Stimulated activated CD4-positive, alpha-beta T cell treated with anti-CD3 and anti-CD28 coated beads, Interleukin-12 subunit alpha, Interleukin-12 subunit beta, amount 100 ng/mL, for 4 hours (primary cell): ENCODE results near the gene ACTN4.

ENCODE experiments used
- DNase-seq: peaks from one replicate; pipeline ENCODE4 v3.0.0-alpha.2; 2020

Gene ACTN4

DNA sequence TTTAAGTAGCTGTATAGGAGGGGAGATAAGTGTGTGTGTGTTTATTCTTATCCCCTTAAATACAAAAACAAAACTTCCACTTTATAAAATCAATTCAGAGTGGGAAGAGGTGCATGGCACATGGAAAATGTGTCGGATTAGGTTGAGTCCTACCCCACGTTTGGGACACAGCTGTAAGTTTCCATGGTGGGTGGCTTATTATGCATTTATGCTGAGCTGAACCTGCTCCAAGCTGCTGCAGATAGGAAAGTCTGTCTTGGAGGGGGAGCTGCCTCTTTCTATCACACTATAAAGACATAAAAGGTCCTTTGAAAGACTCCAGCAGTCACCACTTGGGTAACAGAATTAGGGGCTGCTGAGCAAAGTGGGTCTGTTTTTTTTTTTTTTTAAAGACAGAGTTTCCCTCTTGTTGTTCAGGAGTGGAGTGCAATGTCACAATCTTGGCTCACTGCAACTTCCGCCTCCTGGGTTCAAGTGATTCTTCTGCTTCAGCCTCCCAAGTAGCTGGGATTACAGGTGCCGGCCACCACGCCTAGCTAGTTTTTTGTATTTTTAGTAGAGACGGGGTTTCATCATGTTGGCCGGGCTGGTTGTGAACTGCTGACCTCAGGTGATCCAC is 15.2 kb downstream of the ACTN4 start:
- DNase-seq = no peak

DNA sequence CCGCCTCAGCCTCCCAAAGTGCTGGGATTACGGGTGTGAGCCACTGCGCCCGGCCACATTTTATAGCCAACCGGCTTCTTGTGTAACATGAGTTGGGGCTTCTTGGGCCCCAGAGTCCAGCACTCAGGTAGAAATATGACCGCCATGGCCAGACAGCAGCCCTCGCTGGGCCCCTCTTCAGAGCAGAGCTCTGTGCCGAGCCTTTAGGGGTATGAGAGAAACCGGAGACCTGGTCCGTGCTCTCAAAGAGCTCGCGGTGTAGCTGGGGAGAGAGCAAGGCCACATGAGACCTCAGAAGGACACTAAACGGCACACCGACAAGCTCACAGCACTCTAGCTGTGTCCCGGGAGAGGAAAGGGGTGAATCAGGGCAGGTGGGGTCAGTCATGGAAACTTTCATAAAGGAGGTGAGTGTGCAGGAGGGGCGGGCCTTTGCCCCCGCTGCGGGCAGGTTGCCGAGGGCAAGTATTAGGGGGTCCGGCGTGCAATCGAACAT is 15.8 kb downstream of the ACTN4 start:
- no peak for DNase-seq

DNA sequence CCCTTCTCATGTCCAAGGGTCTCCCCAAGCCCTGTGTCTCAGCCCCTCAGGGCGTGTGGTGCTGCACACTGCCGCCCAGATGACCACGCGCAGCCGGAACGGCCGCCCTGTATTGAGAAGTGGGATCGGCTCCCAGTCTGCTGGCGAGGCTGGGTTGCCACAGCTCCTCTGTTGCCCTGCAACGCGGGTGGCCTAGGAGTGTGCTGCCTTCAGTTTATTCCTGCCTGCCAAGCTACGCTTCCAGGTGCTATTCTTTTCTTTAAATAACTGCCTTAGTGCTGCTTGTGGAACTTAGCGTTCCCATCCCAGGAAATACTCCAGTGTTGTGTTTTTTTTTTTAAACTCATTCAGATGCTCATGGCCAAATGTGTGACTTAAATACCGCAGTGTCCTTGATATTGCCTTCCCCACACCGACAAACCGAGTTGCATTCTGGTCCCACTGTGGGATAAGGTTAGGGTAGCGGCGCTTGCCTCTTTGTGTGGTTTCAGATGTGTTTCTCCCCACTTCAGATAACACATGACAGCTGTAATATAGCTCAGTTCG is 16.6 kb downstream of the ACTN4 start:
- no peak for DNase-seq

DNA sequence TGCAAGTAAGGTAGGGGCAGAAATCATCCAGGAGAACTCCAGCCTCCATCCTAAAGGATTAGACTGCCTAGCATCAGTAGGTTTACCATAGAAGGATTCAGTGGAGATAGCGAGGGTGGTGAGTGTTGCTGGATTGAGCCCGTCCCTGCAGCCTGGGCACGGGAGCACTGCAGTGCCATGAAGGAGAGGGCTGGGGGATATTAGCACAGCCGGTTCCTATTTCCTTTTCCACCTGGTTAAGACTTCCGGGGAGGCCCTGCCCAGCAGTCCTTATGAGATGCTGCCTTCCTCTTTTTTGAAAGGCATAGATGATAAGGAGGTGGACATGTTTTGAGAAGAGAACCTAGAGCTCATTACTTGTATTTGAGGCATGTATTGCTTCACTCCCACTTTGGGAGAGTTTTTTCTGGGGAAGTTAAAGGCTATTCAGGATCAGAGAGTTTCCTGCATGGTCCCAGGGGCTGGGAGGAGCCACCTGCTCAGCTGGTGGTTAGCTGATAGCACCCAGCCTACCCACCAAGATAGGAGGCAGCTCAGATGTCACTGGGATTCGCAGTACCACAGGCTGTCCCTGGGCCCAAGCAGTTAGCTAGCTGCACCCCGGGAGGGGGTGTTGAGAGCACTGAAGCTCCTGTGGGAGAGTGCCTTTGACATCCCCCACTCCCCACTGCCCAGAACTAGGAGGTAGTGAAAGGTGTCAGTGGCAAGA is 17.2 kb downstream of the ACTN4 start:
- DNase-seq = no peak

DNA sequence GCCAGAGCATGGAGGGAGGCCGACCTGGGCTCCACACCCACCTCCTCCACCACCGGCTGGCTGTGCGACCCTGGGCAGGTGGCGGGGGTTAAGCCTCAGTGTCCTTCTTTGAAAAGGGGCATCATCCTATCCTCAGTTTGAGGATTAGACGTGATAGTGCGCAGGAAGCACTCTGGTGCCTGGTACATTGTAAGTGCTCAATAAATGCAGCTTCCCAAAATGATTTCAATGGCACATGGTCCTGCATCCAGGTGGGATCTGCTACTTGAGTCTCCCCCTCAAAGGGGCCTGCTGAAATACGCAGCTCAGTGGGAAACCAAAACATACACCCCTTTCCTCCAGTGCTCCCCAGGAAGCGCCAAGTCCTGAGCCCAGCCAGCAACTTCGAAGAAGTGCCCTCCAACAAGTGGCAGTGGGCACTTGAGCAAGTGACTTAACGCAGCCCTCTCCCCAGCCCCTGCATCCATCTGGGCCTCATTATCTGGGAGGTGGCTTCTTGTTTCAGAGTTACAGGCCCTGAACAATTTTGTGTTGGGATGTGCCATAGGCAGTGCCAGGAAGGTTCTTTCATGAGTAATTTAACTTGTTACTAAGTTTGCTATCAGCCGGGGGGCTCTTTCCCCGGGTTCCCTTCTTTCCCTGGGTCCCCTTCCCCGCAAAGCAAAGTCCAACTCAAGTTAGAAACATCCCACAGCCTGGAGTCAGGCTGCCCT is 17.9 kb downstream of the ACTN4 start:
- DNase-seq = no peak

DNA sequence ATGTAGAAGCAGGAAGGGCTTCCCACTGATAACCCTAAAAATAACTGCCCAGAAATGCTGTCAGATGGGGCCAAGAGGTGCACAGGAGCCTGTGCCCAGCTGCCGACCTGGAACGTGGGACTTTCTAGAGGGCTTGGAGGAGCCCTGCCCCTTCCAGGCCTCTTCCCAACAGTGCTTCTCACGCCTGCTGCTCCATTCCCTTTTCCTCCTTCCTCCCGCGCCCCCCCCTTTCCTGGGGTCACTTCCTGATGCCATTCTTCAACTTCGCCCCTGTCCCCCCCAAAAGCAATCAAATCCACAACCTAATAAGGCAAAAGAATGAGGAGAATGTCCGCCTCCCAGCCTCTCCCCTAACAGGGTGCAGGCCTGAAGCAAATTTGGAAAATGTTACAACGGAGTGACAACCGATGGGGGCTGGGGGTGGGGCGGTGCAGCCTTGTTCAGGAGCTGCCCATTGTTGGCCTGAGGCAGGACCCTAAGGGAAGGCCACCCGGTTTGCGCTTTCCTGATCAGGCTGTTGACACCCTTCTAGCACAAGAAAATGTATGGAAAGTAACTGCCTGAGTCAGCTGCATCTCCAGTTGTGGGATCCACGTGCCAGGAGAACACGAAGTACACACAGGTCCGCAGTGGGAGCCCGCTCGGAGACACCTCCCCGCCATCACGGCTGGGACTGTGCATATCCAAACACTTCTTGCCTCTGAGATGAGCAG is 18.7 kb downstream of the ACTN4 start:
- no peak for DNase-seq

DNA sequence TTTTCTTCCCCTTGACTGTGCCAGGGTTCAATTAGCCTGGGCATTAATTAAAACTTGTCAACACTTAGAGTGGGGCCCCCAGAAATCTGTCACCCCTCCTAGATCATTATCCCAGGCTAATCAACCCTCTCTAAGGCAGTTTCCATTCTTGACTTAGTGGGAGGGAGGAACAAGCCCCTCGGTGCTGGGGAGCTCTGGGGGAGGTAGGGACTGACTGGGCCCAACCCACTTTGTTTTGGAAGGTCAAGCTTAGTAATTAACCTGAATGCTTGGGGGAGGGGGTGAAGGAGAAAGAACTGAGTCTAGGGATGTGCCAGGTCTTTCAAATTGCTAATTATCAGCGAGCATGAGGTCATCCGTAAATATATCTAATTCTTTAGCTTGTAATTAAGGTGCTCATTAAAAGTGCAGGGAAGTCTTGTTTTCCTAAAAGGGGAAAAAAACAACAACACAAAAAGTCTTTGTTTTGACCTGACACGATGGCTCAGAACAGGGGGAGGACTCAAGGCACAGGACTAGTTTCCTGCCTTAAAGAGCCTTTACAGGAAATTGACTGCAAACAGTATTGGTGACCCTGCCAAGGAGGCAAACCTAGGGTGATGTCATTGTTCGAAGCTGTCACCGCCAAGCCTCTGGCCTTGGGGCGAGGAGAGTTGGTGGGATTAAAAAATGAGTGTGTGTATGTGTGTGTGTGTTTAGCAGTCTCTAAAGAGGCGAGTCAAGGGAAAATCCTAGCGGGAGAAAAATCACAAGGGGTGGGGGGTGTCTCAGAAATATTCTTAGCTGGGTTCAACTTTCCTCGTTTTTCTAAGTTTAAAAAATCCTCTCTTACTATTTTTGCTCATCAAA is 19.4 kb downstream of the ACTN4 start:
- no peak for DNase-seq

DNA sequence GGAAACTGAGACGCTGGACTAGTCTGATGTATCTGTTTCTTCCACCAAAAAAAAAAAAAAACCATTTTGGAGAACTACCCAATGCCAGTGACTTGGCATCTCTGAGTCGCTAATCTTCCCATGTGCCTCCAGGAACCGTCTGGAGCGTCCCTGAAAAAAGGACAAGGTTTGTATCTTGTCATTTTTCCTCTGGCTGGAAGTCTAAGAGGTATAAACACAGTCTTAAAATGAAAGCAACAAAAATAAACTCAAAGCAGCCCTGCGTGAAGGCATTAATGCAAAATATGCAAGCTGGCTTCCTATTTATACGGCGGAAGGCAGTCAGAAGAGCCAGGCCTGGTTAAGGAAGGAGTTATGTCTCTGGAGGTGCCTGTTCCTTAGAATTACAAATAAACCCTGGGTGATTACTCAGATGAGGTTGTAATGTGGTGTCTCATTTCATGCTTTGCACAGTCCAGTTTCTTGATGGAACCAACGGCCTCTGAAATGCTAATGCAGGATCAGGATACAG is 20.3 kb downstream of the ACTN4 start:
- DNase-seq = no peak

DNA sequence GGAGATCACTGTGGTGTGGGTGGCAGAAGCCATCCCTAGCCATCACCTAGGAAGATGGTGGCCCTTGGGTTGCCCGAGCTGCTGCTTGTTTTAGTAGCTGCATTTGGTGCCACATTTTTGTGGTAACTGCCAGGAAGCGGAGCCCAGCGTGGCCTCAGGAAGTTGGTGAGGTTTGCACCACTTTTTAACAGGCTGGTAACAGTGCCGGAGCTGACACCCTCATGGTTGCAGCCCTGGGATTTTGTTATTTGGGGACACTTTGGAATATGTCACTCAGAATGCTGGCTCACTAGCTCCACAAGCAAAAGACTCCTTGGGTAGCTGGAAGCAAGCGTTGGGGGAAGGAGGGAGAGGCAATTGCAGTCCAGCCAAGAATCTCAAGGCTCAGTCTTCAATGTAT is 22.1 kb downstream of the ACTN4 start:
- DNase-seq = no peak

DNA sequence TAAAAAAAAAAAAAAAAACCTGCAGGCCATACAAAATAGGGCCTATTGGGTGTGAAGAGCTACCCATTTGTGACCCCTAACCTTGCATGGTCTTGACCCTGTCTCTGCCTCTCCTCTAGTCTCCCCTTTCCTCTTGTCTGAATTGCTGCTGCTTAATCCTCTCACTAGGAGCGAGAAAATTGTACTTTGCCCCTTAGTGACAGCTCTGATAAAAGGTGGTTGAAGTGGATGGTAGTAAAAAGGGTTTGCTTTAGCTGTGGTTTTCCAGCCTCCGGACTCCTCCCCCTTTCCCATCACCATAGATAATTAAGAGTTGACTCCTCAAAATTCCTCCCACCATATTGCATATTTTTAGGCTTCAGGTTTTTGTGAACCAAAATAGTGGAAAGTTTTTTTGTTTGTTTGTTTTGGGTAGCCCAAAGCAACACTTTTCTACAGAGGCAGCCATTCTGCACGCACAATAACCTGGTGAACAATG is 23.5 kb downstream of the ACTN4 start:
- no peak for DNase-seq

DNA sequence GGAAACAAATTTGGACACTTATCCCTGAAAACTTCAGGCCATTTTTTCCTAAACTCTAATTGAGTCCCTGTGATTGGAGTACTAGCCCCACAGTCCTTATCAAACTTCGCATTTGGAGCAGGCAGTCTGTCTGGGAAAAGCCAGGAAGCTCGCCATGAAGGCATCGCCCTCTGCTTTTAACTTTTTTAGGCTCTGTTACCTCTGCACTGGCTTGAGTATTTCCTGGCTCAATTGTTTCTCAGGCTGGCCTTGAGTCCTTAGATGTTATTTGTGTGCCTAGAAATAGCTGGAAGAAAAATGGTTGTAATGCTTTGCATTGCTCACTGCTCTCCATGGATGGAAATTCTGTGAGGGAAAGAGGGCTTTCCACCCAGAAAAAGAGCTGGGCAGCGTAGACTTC is 24.2 kb downstream of the ACTN4 start:
- DNase-seq = no peak

DNA sequence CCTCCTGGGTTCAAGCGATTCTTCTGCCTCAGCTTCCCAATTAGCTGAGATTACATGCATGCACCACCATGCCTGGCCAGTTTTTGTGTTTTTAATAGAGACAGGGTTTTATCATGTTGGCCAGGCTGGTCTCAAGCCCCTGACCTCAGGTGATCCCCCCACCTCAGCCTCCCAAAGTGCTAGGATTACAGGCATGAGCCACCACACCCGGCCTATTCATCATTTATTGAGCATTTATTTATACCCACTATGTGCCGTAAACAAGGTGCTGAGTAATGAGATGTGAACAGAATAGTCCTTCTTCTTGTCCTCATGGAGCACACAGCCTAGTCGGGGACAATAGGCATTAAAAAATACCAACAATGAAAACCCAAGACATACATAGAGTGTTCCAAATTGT is 25.6 kb downstream of the ACTN4 start:
- DNase-seq = no peak

DNA sequence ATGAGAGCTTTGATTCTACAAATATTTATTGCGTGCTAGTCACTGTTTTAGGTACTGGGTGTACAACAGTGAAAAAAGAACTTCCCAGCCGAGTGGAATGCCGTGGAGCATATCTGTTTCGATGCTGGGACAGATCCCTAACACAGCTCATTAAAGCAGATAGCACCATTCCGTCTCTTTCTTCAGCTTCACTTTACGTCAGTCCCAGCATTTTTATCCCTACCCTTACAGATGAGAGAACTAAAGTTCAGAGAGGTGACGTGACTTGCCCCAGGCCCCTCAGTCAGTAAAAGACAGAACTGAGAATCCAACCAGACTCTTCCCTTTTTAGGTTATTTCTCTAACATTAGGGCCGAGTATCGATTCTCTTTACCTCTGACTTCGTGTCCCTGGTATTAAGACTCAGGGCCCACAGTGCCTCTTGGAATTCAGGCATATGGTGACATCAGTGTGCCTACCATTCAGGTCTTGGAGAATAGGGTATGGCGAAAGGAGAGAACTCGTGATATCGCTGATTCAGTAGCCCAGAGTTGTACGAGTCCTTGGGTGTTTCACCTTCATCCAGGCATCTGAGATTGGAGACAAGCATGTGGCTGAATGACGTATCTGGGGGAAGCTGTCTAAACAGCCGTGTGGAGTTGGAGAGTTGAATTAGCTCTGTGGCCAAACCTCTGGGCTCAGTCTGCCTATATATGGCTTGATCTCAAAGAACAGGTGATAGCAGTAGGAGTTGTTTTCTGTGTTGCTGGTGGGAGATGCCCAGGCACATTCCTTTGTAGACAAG is 27.1 kb downstream of the ACTN4 start:
- DNase-seq = no peak

DNA sequence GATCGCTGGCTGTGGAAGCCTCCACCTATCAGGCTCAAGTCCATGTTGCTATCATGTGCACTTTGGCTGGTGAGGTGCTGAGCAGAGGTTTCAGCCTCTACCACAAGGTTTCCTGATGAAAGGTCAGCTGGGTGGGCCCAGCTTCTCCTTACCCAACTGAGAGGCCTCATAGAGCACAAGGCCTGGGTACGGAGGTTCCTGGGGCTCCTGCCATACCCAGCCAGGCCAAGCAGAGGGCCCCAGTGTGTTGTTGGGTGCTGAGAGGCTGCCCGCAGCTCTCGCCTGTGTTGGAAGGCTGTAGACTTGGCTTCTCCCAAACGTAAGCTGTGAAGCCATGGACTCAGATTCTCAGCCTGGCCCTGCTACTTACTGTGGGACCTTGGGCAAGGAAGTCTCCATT is 28.2 kb downstream of the ACTN4 start:
- no peak for DNase-seq

DNA sequence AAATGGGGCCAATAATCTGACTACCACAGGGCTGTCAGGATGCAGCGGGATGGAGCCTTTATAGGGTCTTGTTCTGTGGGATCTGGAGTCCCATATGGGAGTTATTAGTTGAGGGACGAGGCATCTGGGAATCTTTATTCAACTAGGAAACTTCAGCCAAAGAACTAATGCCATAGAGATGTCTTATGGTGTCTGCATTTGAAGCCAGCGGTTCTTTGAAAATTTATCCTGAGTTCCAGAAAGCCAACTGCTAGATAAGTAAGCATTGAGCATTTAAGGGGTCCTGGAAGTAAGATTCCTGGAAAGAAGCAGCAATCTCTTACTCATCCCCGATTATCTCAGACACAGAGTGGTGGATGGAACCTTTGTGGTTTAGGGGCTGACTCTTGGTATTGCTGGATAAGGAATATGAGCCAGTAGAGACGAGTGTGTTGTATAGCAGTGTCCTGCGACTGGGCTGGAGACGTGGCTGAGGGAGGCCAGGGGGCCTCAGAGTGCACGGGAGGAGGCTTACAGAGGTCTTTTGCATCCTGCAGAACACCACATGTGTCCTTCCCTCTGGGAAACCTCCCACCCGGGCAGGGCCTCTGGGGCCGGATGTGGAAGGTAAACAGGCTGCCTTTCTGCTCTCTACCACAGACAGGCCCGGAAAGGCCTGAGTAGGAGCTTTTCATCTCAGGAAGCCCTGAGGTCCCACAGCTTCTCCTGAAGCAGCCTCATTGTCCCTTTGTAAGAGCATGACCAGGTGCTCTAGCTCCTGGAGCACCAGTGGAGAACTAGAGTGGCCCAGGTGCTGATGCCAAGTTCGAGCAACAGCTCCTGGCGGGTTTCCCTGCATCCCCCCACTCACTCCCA is 28.8 kb downstream of the ACTN4 start:
- no peak for DNase-seq

DNA sequence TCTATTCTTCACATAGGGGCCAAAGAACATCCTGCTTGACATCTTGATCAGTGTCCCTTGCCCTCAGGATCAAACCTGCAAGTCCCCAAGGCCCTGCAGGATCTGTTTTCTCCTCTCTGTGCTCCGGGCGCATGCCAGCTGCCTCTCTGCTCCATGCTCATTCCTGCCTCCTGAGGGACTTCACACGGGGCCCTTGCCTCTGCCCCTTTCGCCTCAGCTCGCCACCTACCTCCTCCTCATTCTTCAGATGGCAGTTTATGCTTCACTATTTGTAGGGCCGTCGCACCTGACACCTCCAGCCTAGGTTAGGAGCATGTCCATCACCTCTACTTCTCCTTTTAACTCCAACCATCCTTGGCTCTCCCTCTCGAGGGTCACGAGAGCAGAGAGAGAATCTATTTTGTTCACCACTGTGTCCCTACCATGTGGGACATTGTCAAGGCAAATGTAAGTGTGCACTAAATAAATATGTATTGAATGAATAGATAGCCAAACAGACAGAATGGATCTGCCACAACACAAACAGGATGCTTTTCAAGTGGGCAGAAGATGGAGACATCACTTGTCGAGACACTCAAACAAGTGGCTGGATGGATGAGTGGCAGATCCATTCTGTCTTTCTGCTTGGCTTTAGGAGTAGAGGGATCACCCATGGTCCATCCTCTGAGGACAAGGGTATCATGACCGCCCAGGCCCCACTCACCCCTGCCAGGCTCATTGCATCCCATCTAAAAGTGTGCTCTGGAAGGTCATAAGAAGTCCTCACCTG is 29.6 kb downstream of the ACTN4 start:
- DNase-seq = no peak

DNA sequence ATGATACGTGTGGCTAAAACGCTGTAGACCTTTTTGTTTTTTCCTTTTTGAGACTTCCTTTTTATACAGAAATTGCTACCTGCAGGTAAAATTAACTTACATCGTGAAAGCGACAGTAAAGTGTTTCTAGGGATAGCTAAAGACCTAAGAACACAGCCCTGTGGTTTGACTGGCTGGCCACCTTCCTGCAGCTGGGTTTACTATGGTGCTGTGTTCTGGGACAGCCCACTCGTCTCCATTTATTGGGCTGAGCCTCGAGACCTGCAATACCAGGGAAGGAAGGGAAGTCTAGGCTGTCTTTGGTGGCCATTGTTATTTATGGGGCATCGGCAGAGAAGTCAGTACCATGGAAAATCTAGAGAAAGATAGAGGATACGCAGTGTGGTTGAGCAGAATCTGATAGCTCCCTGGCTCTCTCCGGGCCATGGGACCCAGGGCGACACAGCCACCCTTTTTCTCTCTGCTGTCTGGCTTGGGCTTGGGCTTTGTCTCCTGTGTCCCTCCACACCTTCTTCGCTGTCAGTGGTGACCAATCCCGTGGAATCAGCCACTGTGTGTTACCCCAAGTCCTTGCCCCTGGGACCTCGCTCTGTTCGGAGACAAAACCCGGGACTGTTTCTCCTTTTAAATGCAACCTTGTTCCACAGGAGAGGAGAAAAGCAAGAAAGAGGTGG is 30.9 kb downstream of the ACTN4 start:
- DNase-seq = no peak

DNA sequence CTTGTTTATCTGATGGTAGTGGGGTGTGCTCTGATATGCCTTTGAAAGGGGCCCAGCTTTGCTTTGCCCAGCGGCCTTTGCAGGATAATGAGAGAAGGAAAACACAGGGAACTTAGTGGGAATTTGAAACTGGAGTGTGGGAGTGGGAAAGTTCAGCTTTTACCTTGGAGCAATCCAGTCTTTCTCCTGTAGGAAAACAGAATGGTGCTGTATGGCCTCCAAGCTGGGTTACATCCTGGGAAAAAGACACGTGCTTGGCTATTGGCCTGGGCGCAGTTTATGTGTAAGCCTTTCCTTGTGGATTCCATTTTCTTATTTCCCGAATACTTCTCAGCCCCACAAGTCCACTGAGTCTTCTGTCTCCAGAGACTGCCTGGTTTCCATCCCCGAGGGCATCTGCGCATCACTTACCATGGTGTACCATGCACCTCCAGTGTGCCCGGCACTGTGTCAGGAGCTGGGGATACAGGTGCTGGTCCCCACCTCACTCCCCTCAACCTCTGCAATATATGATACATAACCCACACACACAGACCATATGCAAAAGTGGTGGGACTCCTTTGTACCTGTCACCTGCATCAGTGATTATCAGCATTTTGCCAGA is 31.5 kb downstream of the ACTN4 start:
- DNase-seq = no peak
